Osteocyte (in vitro differentiated cells): ENCODE results near the gene WDR86. TPM values are rescaled to one million over a fixed set of nuclear protein-coding genes. Genes with fewer than 3 reads are reported as not detected.

Experiments used
- DNase-seq: peaks from one replicate; pipeline ENCODE4 v3.0.0; 2021; ENCODE audit warnings: mixed read lengths; ENCODE audit not compliant: unreplicated experiment; ENCODE audit errors: extremely low spot score
- H3K27ac Mint-ChIP-seq: one replicate; pipeline ENCODE4 v1.8.0; 2021; ENCODE audit warnings: mild to moderate bottlenecking, mixed read lengths; ENCODE audit not compliant: unreplicated experiment
- H3K27me3 Mint-ChIP-seq: one replicate; pipeline ENCODE4 v1.8.0; 2021; ENCODE audit warnings: mixed read lengths; ENCODE audit not compliant: unreplicated experiment
- H3K36me3 Mint-ChIP-seq: one replicate; pipeline ENCODE4 v1.8.0; 2021; ENCODE audit warnings: mixed read lengths; ENCODE audit not compliant: unreplicated experiment
- H3K4me1 Mint-ChIP-seq: one replicate; pipeline ENCODE4 v1.8.0; 2021; ENCODE audit warnings: mixed read lengths; ENCODE audit not compliant: unreplicated experiment
- H3K4me3 Mint-ChIP-seq: one replicate; pipeline ENCODE4 v1.8.0; 2021; ENCODE audit warnings: mild to moderate bottlenecking, moderate library complexity, mixed read lengths; ENCODE audit not compliant: unreplicated experiment
- H3K9me3 Mint-ChIP-seq: one replicate; pipeline ENCODE4 v1.8.0; 2021; ENCODE audit warnings: mixed read lengths; ENCODE audit not compliant: unreplicated experiment
- CTCF ChIP-seq: fragments of 200-600 bp; sonication (generic); IDR thresholded peaks from 2 replicates; pipeline ENCODE4 v1.5.0; 2021; ENCODE audit warnings: antibody characterized with exemption, mild to moderate bottlenecking, moderate library complexity
- total RNA-seq: library from RNA; stranded (reverse); gene quantifications from 2 replicates; pipeline ENCODE4 v1.2.1, GENCODE V29; 2021

The WDR86 gene
- total RNA-seq, 1 donor from 2014 or later = not detected

DNA sequence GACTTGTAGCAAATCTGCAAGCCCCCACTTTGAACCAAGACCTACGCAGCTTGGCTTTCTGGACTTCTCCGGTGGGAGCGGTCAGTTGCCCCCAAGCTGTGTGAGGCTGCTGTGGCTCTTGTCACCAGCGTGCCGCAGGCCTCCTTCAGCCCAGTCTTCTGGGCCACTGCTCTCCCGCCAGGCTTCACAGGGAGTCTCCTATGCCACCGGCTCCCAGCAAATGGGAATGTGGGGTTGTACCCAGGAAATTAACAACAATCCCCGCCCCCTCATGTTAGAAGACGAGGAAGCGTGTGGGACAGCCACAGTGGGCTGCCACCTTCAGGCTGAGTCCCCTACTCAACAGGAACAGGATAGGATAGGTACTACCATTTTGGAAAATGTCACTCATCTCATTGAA lies 4.2 kb downstream of the WDR86 start:
- H3K27ac Mint-ChIP-seq = no peak overlapping the region
- H3K27me3 Mint-ChIP-seq = peaks cover 22% of the 10 kb centered on the region
- no peak for TF ChIP-seq CTCF
- DNase-seq = no peak
- peaks cover 36% of the 10 kb centered on the region for H3K4me1 Mint-ChIP-seq
- no peaks in the 10 kb centered on the region for H3K36me3 Mint-ChIP-seq
- H3K9me3 Mint-ChIP-seq = no peaks in the 10 kb centered on the region
- H3K4me3 Mint-ChIP-seq = no peak overlapping the region

DNA sequence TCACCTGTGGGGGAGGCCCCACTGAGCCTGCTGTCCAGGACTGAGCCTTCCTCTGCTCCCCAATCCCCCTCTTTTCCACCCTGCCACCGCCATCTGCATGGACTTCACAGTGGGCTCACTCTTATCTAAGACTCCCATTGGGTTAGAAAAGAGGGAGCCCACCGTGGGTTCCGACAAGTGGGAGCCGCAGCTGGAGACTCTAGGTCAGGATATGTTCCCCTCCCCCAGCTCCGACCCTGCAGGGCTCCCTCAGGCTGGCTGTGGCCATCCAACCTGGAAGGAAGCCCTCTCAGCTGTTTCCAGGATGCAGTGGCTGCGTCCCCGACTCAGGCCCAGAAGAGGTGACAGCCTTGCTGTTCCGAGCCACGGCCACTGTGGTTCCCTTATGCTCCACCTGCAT lies 4.8 kb downstream of the WDR86 start:
- Mint-ChIP-seq H3K9me3 (no peaks in the 10 kb centered on the region), H3K27me3 (peaks cover 21% of the 10 kb centered on the region), H3K4me3 (no peak overlapping the region), H3K27ac (no peak overlapping the region), H3K36me3 (no peaks in the 10 kb centered on the region), H3K4me1 (peaks cover 34% of the 10 kb centered on the region)
- no peak for TF ChIP-seq CTCF
- DNase-seq = no peak

DNA sequence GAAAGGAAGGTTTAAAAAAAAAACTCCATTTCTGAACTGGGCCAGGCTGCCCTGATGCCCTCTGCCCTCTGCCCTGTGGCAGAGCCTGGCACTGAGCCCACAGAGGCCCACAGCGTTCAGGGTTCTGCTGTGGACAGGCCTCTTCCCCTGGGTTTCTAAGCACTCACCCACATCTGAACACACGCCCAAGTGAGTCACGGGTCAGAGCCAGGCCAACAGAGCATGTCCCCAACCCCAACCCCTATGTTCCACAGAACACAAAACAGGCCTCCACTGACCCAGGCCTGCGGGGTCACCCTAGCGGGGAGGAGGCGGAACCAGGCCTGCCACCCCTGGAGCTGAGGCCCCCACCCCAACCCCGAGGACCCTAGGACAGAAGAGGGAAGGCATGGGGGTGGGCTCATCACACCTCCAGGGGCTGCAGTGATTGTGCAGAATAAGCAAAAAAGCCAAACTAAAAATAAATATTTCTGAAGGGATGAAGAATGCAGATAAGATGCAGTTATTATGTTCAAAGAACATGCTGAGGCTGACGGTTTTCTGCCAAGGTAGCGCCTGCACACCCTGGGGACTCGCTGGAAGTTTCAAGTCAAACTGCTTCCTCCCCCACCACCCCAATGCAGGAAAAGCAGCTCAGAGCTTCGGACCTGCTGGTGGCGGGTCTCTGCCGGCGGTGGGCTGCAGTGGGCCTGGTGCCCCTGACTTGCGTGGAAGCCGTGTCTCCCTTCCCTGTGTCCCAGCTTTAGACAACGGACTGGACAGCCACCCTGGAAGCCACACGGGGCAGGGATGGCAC lies 5.4 kb downstream of the WDR86 start:
- TF ChIP-seq CTCF = no peak
- H3K27ac Mint-ChIP-seq = no peak overlapping the region
- no peak overlapping the region for H3K4me3 Mint-ChIP-seq
- H3K9me3 Mint-ChIP-seq = no peaks in the 10 kb centered on the region
- no peak for DNase-seq
- H3K4me1 Mint-ChIP-seq = peaks cover 40% of the 10 kb centered on the region
- peaks cover 26% of the 10 kb centered on the region for H3K27me3 Mint-ChIP-seq
- H3K36me3 Mint-ChIP-seq = no peaks in the 10 kb centered on the region

- H3K27me3 Mint-ChIP-seq = peaks cover 22% of the 10 kb centered on the region
- H3K36me3 Mint-ChIP-seq = no peaks in the 10 kb centered on the region
- DNase-seq = no peak
- peak; percentile 13 for TF ChIP-seq CTCF
- H3K4me1 Mint-ChIP-seq = peaks cover 42% of the 10 kb centered on the region
- peak overlapping the region; percentile 36 for H3K27ac Mint-ChIP-seq
- no peak overlapping the region for H3K4me3 Mint-ChIP-seq
- no peaks in the 10 kb centered on the region for H3K9me3 Mint-ChIP-seq
These were observed 6.1 kb downstream of the WDR86 start for GRCh38 chr7:151403764-151404163.

GRCh38 chr7:151402029-151402835 lies 7.6 kb downstream of the WDR86 start:
- Mint-ChIP-seq H3K27ac (no peak overlapping the region), H3K27me3 (peaks cover 16% of the 10 kb centered on the region), H3K4me3 (no peak overlapping the region), H3K9me3 (no peaks in the 10 kb centered on the region), H3K4me1 (peaks cover 41% of the 10 kb centered on the region), H3K36me3 (no peaks in the 10 kb centered on the region)
- no peak for DNase-seq
- no peak for TF ChIP-seq CTCF
